HepG2 (cell line): ENCODE measurements around the gene STARD5. TPM values are rescaled to one million over a fixed set of nuclear protein-coding genes. Genes with fewer than 3 reads are reported as not detected.

Experiments used
- ATAC-seq: fragments of 200-7000 bp; cut with Tn5 transposase; 3 replicates; pipeline ENCODE4 v1.9.1; 2020; ENCODE audit warnings: mild to moderate bottlenecking, moderate library complexity
- BruUV-seq: library from RNA; stranded (reverse); fragments of 400-500 nt; replicated peaks from 2 replicates; lab custom pipeline; 2021; lab: Mats Ljungman, UMichigan
- CTCF ChIA-PET: fragments of 300-600 bp; formaldehyde crosslinking; extraction: SDS; loops from one replicate; lab custom pipeline; 2021; ENCODE audit warnings: low total read pairs, inconsistent platforms, low intra/inter-chr PET ratio; lab: Yijun Ruan, JAX
- POLR2A ChIA-PET: fragments of 350-600 bp; sonication (Branson Sonifier 250); formaldehyde crosslinking; loops from one replicate; lab custom pipeline; 2020; ENCODE audit warnings: antibody characterized with exemption, inconsistent platforms; lab: Yijun Ruan, JAX
- DNase-seq: peaks from one replicate; pipeline ENCODE4 v3.0.0-alpha.2; 2015; ENCODE audit warnings: low spot score
- FAIRE-seq: peaks from 3 replicates; lab custom pipeline; 2011; peaks lifted over from hg19 to GRCh38; lab: Jason Lieb, UNC
- H2AFZ ChIP-seq: one replicate; pipeline ENCODE4 v1.6.1; 2011; ENCODE audit warnings: low read length, inconsistent platforms
- H3K27ac ChIP-seq: fragments of 300-600 bp; 3 replicates; pipeline ENCODE4 v1.8.0; 2011; ENCODE audit warnings: mixed run types, mild to moderate bottlenecking, mixed read lengths, low read length, inconsistent platforms; ENCODE audit not compliant: insufficient read depth; ENCODE audit errors: extremely low read length
- H3K27me3 ChIP-seq, 2 experiments: fragments of 200-600 bp in 1 of 2; 2 replicates in 1 of 2; 3 replicates in 1 of 2; pipeline versions ENCODE4 v1.6.0 to v1.8.0; 2011; ENCODE audit warnings: low read length in 2 of 2, mild to moderate bottlenecking in 2 of 2, moderate library complexity in 2 of 2, inconsistent platforms in 1 of 2; ENCODE audit not compliant: insufficient read depth in 2 of 2, control insufficient read depth in 1 of 2
- H3K36me3 ChIP-seq, 2 experiments: fragments of 200-600 bp in 1 of 2; replicated peaks in 1 of 2; 2 replicates in 1 of 2; 3 replicates in 1 of 2; pipeline versions ENCODE4 v1.5.1 to v1.8.0; 2011; ENCODE audit warnings: low read length in 2 of 2, inconsistent platforms in 1 of 2; ENCODE audit not compliant: insufficient read depth in 2 of 2, control insufficient read depth in 1 of 2
- H3K4me1 ChIP-seq: 2 replicates; pipeline ENCODE4 v1.5.1; 2012; ENCODE audit warnings: low read length, inconsistent platforms; ENCODE audit not compliant: insufficient read depth
- H3K4me2 ChIP-seq: 2 replicates; pipeline ENCODE4 v1.6.0; 2011; ENCODE audit warnings: low read depth, low read length, inconsistent platforms
- H3K4me3 ChIP-seq, 3 experiments: fragments of 200-600 bp in 1 of 3; sonication (generic), shearing (Covaris generic) in 1 of 3; replicated peaks in 1 of 3; 2 replicates each; pipeline ENCODE4 v1.5.1; 2011 to 2016; ENCODE audit warnings: low read length in 3 of 3, inconsistent platforms in 2 of 3, low read depth in 2 of 3, mild to moderate bottlenecking in 2 of 3, control low read depth in 1 of 3, mixed read lengths in 1 of 3; ENCODE audit not compliant: insufficient read depth in 1 of 3
- H3K79me2 ChIP-seq: one replicate; pipeline ENCODE4 v1.6.1; 2011; ENCODE audit warnings: low read length, inconsistent platforms; ENCODE audit not compliant: insufficient read depth
- H3K9ac ChIP-seq: 2 replicates; pipeline ENCODE4 v1.6.0; 2011; ENCODE audit warnings: mild to moderate bottlenecking, low read depth, low read length, inconsistent platforms; ENCODE audit not compliant: insufficient read depth
- H3K9me3 ChIP-seq: 2 replicates; pipeline ENCODE4 v1.5.1; 2012; ENCODE audit warnings: mild to moderate bottlenecking, low read length
- H4K20me1 ChIP-seq: 2 replicates; pipeline ENCODE4 v1.6.0; 2011; ENCODE audit warnings: inconsistent platforms, mild to moderate bottlenecking, low read length, moderate library complexity; ENCODE audit not compliant: insufficient read depth
- CHCHD3 ChIP-seq: sonication (generic); formaldehyde crosslinking; IDR thresholded peaks from 2 replicates; pipeline ENCODE4 v1.8.0; 2022; ENCODE audit warnings: mild to moderate bottlenecking, missing genetic modification reagents, moderate library complexity
- GLMP ChIP-seq: sonication (generic); formaldehyde crosslinking; IDR thresholded peaks from 2 replicates; pipeline ENCODE4 v1.9.0; 2021; ENCODE audit warnings: missing genetic modification reagents, mild to moderate bottlenecking, borderline replicate concordance
- NFE2 ChIP-seq: sonication (generic); formaldehyde crosslinking; IDR thresholded peaks from 2 replicates; pipeline ENCODE4 v1.4.0; 2020; ENCODE audit warnings: missing genetic modification reagents
- NFKB2 ChIP-seq: sonication (generic); formaldehyde crosslinking; IDR thresholded peaks from 2 replicates; pipeline ENCODE4 v1.4.0; 2020; ENCODE audit warnings: missing genetic modification reagents, borderline replicate concordance
- PRDM15 ChIP-seq: sonication (generic); formaldehyde crosslinking; IDR thresholded peaks from 2 replicates; pipeline ENCODE4 v1.4.0; 2020; ENCODE audit warnings: missing genetic modification reagents
- RAD51 ChIP-seq: fragments of 450-650 bp; IDR thresholded peaks from 2 replicates; pipeline ENCODE4 v1.6.1; 2016; ENCODE audit warnings: borderline replicate concordance
- TEAD2 ChIP-seq: sonication (generic); formaldehyde crosslinking; IDR thresholded peaks from 2 replicates; pipeline ENCODE4 v1.9.0; 2021; ENCODE audit warnings: missing genetic modification reagents
- ZFX ChIP-seq: sonication (generic); formaldehyde crosslinking; IDR thresholded peaks from 2 replicates; pipeline ENCODE4 v1.4.0; 2020; ENCODE audit warnings: mild to moderate bottlenecking, low read depth, missing genetic modification reagents, moderate library complexity
- ZNF281 ChIP-seq: sonication (generic); formaldehyde crosslinking; IDR thresholded peaks from 2 replicates; pipeline ENCODE4 v1.4.0; 2020; ENCODE audit warnings: missing genetic modification reagents, borderline replicate concordance
- ZNF589 ChIP-seq: sonication (generic); formaldehyde crosslinking; conservative IDR thresholded peaks from 2 replicates; pipeline ENCODE4 v1.8.0; 2022; ENCODE audit warnings: mild to moderate bottlenecking, moderate library complexity, missing genetic modification reagents
- WGBS: methylation state at CpG from one replicate; pipeline ENCODE4 v1.1.6; 2017; ENCODE audit warnings: low lambda C conversion rate; 5-methylcytosine and 5-hydroxymethylcytosine counted together
- in situ Hi-C: cut with HindIII; loops from 2 replicates; pipeline ENCODE4 v1.10.0; 2017; ENCODE audit warnings: low pct_unique_long_range_greater_than_20kb; ENCODE audit not compliant: extremely low pct_ligation_motif_present
- intact Hi-C: fragments of 100-400 bp; cut with micrococcal nuclease; formaldehyde crosslinking; loops from one replicate; pipeline ENCODE4 v1.10.0; 2022; ENCODE audit not compliant: unreplicated experiment
- polyA plus RNA-seq, 8 experiments: library from polyadenylated mRNA; depleted of rRNA in 3 of 8; stranded (reverse) in 7 of 8; unstranded in 1 of 8; fragments of >200 nt; fragmentation: Illumina TruSeq in 4 of 8; extraction: Trizol in 4 of 8; gene quantifications; 2 replicates each; pipeline versions ENCODE4 v1.2.1 to v1.2.3, GENCODE V29; 2011 to 2016; ENCODE audit warnings: low read depth in 4 of 8, missing spikeins in 1 of 8, mixed read lengths in 1 of 8; ENCODE audit not compliant: insufficient read depth in 1 of 8
- total RNA-seq, 5 experiments: library from RNA; depleted of rRNA; stranded (reverse); fragments of >200 nt; fragmentation: Illumina TruSeq; extraction: Trizol; gene quantifications; 2 replicates each; pipeline ENCODE4 v1.2.3, GENCODE V29; 2016; ENCODE audit warnings: low read depth in 1 of 5

Gene STARD5
- total and polyA plus RNA-seq, 2 of the 13 experiments (the other 11 are each of a cell fraction or from before 2014, with no cell fraction given), result 3.1 to 3.5 TPM

- BruUV-seq, result no TSS peak
- ChIA-PET CTCF (no interaction called here), POLR2A (no interaction called here)
- in situ Hi-C loops, result no loop called here
- Histone ChIP-seq H3K79me2 (no peaks in the 10 kb centered on the region), H3K27me3 (peaks cover 0 to 18% of the 10 kb centered on the region in 2 experiments; a peak in 3 of 5 replicates), H2AFZ (no peak overlapping the region), H3K4me2 (no peak overlapping the region), H3K9me3 (no peaks in the 10 kb centered on the region), H3K4me1 (peaks cover 10% of the 10 kb centered on the region), H3K9ac (no peak overlapping the region), H4K20me1 (no peaks in the 10 kb centered on the region), H3K27ac (no peak overlapping the region), H3K4me3 (no peak overlapping the region), H3K36me3 (no peaks in the 10 kb centered on the region)
- no peak for TF ChIP-seq ZFX
- TF ChIP-seq CHCHD3, result no peak
- TF ChIP-seq RAD51, result no peak
- TF ChIP-seq TEAD2 (CRISPR knock-in tag), result no peak
- no peak for TF ChIP-seq ZNF589
- FAIRE-seq (no peak), ATAC-seq (no peak), DNase-seq (no peak)
- WGBS, result 16% methylated on average over 6 of the region's 6 CpGs
- intact Hi-C loops, result no loop called here
These were observed 59.7 kb downstream of the STARD5 start for GRCh38 chr15:81264072-81264857.

- in situ Hi-C loops (no loop called here), intact Hi-C loops (no loop called here)
- Histone ChIP-seq H3K79me2 (no peaks in the 10 kb centered on the region), H3K27ac (no peak overlapping the region), H3K27me3 (peaks cover 0 to 14% of the 10 kb centered on the region in 2 experiments; a peak in 3 of 5 replicates), H2AFZ (no peak overlapping the region), H3K4me1 (peaks cover 10% of the 10 kb centered on the region), H3K4me3 (no peak overlapping the region), H3K36me3 (no peaks in the 10 kb centered on the region), H3K4me2 (no peak overlapping the region), H4K20me1 (no peaks in the 10 kb centered on the region), H3K9ac (no peak overlapping the region), H3K9me3 (no peaks in the 10 kb centered on the region)
- POLR2A ChIA-PET, result no interaction called here
- ATAC-seq (no peak), FAIRE-seq (no peak), DNase-seq (no peak)
- CTCF ChIA-PET, result no interaction called here
- WGBS, result 42% methylated on average over 4 of the region's 4 CpGs
- no TSS peak for BruUV-seq
- TF ChIP-seq PRDM15 (no peak), GLMP (CRISPR knock-in tag) (no peak), ZNF281 (CRISPR knock-in tag) (no peak), NFE2 (no peak), NFKB2 (CRISPR knock-in tag) (no peak)
These were observed 60.5 kb downstream of the STARD5 start for GRCh38 chr15:81263477-81263876.
